Measurements from ENCODE around the gene RAD51AP1. TPM values are rescaled to one million over a fixed set of nuclear protein-coding genes. Genes with fewer than 3 reads are reported as not detected.

RAD51AP1 gene
- total and polyA plus RNA-seq, 8 donors = 7.5 to 41.3 (median 25.4) TPM

DNA sequence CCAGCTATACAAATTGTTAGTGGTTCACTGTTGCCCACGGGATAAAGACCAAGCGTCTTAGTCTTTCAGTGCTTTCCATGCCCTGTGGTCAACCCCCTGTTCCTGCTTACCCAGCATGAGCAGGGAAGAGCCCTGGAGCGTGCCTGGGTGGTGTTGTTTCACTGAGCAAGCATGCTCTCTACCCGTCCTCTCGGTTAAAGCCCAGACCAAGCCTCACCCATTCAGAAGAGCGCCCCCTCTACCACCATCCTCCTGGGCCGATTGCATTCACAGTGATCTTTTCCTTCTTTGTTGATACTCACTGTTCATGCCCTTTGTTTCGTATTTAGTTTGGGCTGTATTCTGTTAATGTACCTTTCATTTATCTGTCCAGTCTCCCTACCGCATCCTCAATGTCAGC is 48.4 kb downstream of the RAD51AP1 start:
- Histone ChIP-seq H3K36me3 (no peaks in the 10 kb centered on the region), H3K4me3 (no peak overlapping the region), H3K27ac (no peak overlapping the region), H3K4me1 (no peaks in the 10 kb centered on the region), H3K27me3 (no peaks in the 10 kb centered on the region), H3K9me3 (no peaks in the 10 kb centered on the region)
- intact Hi-C loops (cut with DNase I) = no loop called here
- TF ChIP-seq CTCF (IDR thresholded peaks at IDR 0.05) = no peak
- DNase-seq (no peak), ATAC-seq (no peak)

DNA sequence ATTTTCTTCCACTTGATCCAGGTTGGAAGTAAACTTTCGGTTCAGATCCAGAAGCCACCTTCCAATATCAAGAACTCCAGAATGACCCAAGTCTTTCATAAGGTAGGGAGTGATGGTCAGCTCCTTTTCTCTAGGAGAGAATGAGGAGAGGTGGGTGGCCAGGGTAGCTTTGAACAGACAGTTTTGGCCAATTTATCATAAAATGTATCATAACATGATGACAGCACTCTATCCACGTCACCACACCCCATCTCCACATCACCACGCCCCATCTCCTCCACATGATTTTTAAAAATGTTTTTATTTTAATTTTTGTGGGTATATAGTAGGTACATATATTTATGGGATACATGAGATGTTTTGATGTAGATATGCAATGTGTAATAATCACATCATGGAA is 50.2 kb downstream of the RAD51AP1 start:
- Histone ChIP-seq H3K36me3 (no peaks in the 10 kb centered on the region), H3K4me1 (no peaks in the 10 kb centered on the region), H3K4me3 (no peak overlapping the region), H3K27ac (no peak overlapping the region), H3K9me3 (no peaks in the 10 kb centered on the region), H3K27me3 (no peaks in the 10 kb centered on the region)
- TF ChIP-seq CTCF (IDR thresholded peaks at IDR 0.05) = no peak
- ATAC-seq = no peak
- intact Hi-C loops (cut with DNase I) = no loop called here
- DNase-seq = no peak

DNA sequence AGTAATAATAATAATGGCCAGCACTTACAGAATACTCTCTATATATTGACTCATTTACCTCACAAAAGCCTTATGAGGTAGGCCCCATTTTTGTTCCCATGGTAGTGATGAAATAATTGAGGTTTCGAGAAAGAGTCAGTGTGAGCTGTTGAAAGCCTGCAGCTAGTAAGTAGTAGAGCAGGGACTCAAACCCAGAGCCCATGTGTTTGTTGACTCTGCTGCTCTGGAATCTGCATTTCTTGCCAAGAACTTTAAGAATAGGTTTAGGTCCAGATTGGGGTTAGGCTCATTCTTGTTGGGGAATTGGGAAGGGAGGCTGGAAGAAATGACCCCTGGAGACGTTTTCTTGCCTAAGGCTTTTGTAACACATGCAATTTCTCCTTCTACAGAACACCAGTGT is 51.3 kb downstream of the RAD51AP1 start:
- no peaks in the 10 kb centered on the region for H3K36me3 ChIP-seq
- H3K4me3 ChIP-seq = no peak overlapping the region
- H3K9me3 ChIP-seq = no peaks in the 10 kb centered on the region
- ATAC-seq (no peak), DNase-seq (no peak)
- TF ChIP-seq CTCF (IDR thresholded peaks at IDR 0.05) = no peak
- H3K27ac ChIP-seq = peak overlapping the region in 1 of 2 donors; percentile 43
- no peaks in the 10 kb centered on the region for H3K4me1 ChIP-seq
- intact Hi-C loops (cut with DNase I) = no loop called here
- no peaks in the 10 kb centered on the region for H3K27me3 ChIP-seq

DNA sequence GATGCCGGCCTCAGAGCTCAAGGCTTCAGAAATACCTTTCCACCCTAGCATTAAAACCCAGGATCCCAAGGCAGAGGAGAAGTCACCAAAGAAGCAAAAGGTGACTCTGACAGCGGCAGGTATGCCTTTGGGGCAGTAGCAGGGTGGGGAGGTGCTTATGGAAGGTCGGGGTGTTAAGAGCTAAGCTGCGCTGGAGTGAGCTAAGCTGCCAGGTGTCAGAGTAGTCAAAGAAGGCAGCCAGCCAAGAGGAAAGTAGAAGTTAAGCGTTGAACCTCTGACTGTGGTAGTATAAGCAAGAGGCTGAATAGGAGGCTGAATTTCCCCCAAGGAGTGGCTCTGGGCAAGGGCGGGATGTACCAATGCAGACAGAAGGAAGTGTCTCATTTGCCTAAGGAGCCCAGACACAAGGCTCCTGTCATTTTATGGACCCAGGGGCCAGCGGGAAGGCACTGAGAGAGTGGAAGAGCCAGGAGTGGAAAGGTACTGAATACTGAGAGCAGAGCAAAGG is 52.5 kb downstream of the RAD51AP1 start:
- intact Hi-C loops (cut with DNase I) = no loop called here
- no peak overlapping the region for H3K4me3 ChIP-seq
- H3K27ac ChIP-seq = no peak overlapping the region
- no peaks in the 10 kb centered on the region for H3K27me3 ChIP-seq
- DNase-seq (no peak), ATAC-seq (no peak)
- no peaks in the 10 kb centered on the region for H3K9me3 ChIP-seq
- no peak for TF ChIP-seq CTCF (IDR thresholded peaks at IDR 0.05)
- no peaks in the 10 kb centered on the region for H3K4me1 ChIP-seq
- H3K36me3 ChIP-seq = no peaks in the 10 kb centered on the region

DNA sequence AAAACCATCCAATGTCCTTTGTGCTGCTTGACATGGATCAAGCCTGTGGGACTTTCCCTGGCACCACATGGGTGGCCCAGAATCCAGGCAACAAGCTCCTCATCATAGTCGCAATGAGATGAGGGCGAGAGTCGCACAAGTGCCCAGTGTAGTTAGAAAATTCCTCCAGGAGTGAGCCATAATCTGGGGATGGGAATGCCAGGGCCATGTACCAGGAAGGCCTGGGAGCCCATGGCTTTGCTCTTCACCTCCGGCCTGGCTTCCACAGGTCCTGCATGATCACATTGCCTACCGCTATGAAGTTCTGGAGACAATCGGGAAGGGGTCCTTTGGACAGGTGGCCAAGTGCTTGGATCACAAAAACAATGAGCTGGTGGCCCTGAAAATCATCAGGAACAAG is 57.2 kb downstream of the RAD51AP1 start:
- intact Hi-C loops (cut with DNase I) = no loop called here
- H3K9me3 ChIP-seq = no peaks in the 10 kb centered on the region
- H3K36me3 ChIP-seq = no peaks in the 10 kb centered on the region
- no peak overlapping the region for H3K4me3 ChIP-seq
- no peak for ATAC-seq
- no peak overlapping the region for H3K27ac ChIP-seq
- DNase-seq = no peak
- no peaks in the 10 kb centered on the region for H3K4me1 ChIP-seq
- no peaks in the 10 kb centered on the region for H3K27me3 ChIP-seq
- no peak for TF ChIP-seq CTCF (IDR thresholded peaks at IDR 0.05)
